HepG2 (cell line): ENCODE data around the gene PRMT7. TPM values are rescaled to one million over a fixed set of nuclear protein-coding genes. Genes with fewer than 3 reads are reported as not detected.

Experiments used
- MTA1 ChIP-seq: sonication (generic); formaldehyde crosslinking; IDR thresholded peaks from 2 replicates; pipeline ENCODE4 v1.4.0; 2020; ENCODE audit warnings: missing genetic modification reagents, mild to moderate bottlenecking, borderline replicate concordance
- STAG1 ChIP-seq: sonication (generic); formaldehyde crosslinking; IDR thresholded peaks from 2 replicates; pipeline ENCODE4 v1.4.0; 2020; ENCODE audit warnings: missing genetic modification reagents
- ZBTB7B ChIP-seq: sonication (generic); formaldehyde crosslinking; IDR thresholded peaks from 2 replicates; pipeline ENCODE4 v1.4.0; 2020; ENCODE audit warnings: missing genetic modification reagents
- ZKSCAN8 ChIP-seq: IDR thresholded peaks from 2 replicates; pipeline ENCODE4 v1.6.1; 2016; ENCODE audit warnings: borderline replicate concordance, missing genetic modification reagents, missing compliant biosample characterization
- ZNF432 ChIP-seq: sonication (generic); formaldehyde crosslinking; IDR thresholded peaks from 2 replicates; pipeline ENCODE4 v1.5.0; 2020; ENCODE audit warnings: missing genetic modification reagents, mild to moderate bottlenecking, borderline replicate concordance
- ZNF737 ChIP-seq: sonication (generic); formaldehyde crosslinking; IDR thresholded peaks from 2 replicates; pipeline ENCODE4 v1.5.0; 2020; ENCODE audit warnings: missing genetic modification reagents, mild to moderate bottlenecking, borderline replicate concordance
- polyA plus RNA-seq, 8 experiments: library from polyadenylated mRNA; depleted of rRNA in 3 of 8; stranded (reverse) in 7 of 8; unstranded in 1 of 8; fragments of >200 nt; fragmentation: Illumina TruSeq in 4 of 8; extraction: Trizol in 4 of 8; gene quantifications; 2 replicates each; pipeline versions ENCODE4 v1.2.1 to v1.2.3, GENCODE V29; 2011 to 2016; ENCODE audit warnings: low read depth in 4 of 8, missing spikeins in 1 of 8, mixed read lengths in 1 of 8; ENCODE audit not compliant: insufficient read depth in 1 of 8
- total RNA-seq, 5 experiments: library from RNA; depleted of rRNA; stranded (reverse); fragments of >200 nt; fragmentation: Illumina TruSeq; extraction: Trizol; gene quantifications; 2 replicates each; pipeline ENCODE4 v1.2.3, GENCODE V29; 2016; ENCODE audit warnings: low read depth in 1 of 5
- TF ChIP-seq, protein P1 (sequence below): sonication (generic); formaldehyde crosslinking; IDR thresholded peaks from 2 replicates; pipeline ENCODE4 v1.5.1; 2020; ENCODE audit warnings: mild to moderate bottlenecking, missing genetic modification reagents, borderline replicate concordance
- TF ChIP-seq, protein P2 (sequence below): sonication (generic); formaldehyde crosslinking; IDR thresholded peaks from 2 replicates; pipeline ENCODE4 v1.4.0; 2020; ENCODE audit warnings: missing genetic modification reagents, borderline replicate concordance
- TF ChIP-seq, protein P3 (sequence below): sonication (generic); formaldehyde crosslinking; IDR thresholded peaks from 2 replicates; pipeline ENCODE4 v1.8.0; 2022; ENCODE audit warnings: mild to moderate bottlenecking, missing genetic modification reagents
- TF ChIP-seq, protein P4 (sequence below): sonication (generic); formaldehyde crosslinking; IDR thresholded peaks from 2 replicates; pipeline ENCODE4 v1.8.0; 2022; ENCODE audit warnings: missing genetic modification reagents, low read depth, mild to moderate bottlenecking, borderline replicate concordance
- TF ChIP-seq, protein P5 (sequence below): sonication (generic); formaldehyde crosslinking; IDR thresholded peaks from 2 replicates; pipeline ENCODE4 v1.4.0; 2020; ENCODE audit warnings: missing genetic modification reagents

The PRMT7 gene
- total and polyA plus RNA-seq, 2 of the 13 experiments (the other 11 are each of a cell fraction or from before 2014, with no cell fraction given) = 47.5 to 55.0 TPM

DNA sequence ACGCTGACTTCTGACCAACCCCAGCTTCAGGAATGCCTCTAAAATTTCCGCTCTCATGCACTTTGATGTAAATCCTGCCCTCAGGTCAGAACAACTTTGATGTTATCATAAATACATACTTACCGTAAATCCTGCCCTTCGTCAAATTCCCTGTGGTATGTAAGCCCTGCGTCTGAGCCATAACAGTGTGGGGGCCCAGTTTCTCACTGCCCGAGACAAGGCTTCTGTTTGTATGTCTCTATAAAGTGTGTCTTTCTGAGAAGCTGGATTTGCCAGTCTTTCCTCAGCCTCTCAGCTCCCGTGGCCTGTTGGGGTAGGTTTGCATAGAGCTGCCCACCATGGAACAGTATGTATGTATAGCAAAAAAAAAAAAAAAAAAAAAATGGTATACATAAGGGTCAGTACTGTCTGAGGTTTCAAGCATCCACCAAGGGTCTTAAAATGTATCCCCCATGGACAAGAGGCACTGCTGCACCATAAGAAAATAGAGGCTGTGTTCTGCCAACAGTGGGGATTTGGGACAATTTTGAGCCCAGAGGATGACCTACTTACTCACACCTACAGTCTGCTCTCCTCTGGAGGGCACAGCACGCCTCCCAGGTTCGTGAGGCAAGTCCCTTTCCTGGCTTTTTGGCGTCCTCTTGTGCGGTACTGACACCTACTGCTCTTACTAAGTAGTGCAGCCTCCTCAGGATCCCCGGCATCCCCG is 17.5 kb downstream of the PRMT7 start (continued):
- TF ChIP-seq, protein P1, sequence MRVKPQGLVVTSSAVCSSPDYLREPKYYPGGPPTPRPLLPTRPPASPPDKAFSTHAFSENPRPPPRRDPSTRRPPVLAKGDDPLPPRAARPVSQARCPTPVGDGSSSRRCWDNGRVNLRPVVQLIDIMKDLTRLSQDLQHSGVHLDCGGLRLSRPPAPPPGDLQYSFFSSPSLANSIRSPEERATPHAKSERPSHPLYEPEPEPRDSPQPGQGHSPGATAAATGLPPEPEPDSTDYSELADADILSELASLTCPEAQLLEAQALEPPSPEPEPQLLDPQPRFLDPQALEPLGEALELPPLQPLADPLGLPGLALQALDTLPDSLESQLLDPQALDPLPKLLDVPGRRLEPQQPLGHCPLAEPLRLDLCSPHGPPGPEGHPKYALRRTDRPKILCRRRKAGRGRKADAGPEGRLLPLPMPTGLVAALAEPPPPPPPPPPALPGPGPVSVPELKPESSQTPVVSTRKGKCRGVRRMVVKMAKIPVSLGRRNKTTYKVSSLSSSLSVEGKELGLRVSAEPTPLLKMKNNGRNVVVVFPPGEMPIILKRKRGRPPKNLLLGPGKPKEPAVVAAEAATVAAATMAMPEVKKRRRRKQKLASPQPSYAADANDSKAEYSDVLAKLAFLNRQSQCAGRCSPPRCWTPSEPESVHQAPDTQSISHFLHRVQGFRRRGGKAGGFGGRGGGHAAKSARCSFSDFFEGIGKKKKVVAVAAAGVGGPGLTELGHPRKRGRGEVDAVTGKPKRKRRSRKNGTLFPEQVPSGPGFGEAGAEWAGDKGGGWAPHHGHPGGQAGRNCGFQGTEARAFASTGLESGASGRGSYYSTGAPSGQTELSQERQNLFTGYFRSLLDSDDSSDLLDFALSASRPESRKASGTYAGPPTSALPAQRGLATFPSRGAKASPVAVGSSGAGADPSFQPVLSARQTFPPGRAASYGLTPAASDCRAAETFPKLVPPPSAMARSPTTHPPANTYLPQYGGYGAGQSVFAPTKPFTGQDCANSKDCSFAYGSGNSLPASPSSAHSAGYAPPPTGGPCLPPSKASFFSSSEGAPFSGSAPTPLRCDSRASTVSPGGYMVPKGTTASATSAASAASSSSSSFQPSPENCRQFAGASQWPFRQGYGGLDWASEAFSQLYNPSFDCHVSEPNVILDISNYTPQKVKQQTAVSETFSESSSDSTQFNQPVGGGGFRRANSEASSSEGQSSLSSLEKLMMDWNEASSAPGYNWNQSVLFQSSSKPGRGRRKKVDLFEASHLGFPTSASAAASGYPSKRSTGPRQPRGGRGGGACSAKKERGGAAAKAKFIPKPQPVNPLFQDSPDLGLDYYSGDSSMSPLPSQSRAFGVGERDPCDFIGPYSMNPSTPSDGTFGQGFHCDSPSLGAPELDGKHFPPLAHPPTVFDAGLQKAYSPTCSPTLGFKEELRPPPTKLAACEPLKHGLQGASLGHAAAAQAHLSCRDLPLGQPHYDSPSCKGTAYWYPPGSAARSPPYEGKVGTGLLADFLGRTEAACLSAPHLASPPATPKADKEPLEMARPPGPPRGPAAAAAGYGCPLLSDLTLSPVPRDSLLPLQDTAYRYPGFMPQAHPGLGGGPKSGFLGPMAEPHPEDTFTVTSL (CRISPR knock-in tag) = no peak
- TF ChIP-seq STAG1 (CRISPR knock-in tag) = peak; percentile 98
- TF ChIP-seq, protein P2, sequence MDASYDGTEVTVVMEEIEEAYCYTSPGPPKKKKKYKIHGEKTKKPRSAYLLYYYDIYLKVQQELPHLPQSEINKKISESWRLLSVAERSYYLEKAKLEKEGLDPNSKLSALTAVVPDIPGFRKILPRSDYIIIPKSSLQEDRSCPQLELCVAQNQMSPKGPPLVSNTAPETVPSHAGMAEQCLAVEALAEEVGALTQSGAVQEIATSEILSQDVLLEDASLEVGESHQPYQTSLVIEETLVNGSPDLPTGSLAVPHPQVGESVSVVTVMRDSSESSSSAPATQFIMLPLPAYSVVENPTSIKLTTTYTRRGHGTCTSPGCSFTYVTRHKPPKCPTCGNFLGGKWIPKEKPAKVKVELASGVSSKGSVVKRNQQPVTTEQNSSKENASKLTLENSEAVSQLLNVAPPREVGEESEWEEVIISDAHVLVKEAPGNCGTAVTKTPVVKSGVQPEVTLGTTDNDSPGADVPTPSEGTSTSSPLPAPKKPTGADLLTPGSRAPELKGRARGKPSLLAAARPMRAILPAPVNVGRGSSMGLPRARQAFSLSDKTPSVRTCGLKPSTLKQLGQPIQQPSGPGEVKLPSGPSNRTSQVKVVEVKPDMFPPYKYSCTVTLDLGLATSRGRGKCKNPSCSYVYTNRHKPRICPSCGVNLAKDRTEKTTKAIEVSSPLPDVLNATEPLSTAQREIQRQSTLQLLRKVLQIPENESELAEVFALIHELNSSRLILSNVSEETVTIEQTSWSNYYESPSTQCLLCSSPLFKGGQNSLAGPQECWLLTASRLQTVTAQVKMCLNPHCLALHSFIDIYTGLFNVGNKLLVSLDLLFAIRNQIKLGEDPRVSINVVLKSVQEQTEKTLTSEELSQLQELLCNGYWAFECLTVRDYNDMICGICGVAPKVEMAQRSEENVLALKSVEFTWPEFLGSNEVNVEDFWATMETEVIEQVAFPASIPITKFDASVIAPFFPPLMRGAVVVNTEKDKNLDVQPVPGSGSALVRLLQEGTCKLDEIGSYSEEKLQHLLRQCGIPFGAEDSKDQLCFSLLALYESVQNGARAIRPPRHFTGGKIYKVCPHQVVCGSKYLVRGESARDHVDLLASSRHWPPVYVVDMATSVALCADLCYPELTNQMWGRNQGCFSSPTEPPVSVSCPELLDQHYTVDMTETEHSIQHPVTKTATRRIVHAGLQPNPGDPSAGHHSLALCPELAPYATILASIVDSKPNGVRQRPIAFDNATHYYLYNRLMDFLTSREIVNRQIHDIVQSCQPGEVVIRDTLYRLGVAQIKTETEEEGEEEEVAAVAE (CRISPR knock-in tag) = no peak; the same call in 1 of the 2 replicates
- TF ChIP-seq, protein P3, sequence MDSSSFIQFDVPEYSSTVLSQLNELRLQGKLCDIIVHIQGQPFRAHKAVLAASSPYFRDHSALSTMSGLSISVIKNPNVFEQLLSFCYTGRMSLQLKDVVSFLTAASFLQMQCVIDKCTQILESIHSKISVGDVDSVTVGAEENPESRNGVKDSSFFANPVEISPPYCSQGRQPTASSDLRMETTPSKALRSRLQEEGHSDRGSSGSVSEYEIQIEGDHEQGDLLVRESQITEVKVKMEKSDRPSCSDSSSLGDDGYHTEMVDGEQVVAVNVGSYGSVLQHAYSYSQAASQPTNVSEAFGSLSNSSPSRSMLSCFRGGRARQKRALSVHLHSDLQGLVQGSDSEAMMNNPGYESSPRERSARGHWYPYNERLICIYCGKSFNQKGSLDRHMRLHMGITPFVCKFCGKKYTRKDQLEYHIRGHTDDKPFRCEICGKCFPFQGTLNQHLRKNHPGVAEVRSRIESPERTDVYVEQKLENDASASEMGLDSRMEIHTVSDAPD (CRISPR knock-in tag) = no peak
- no peak for TF ChIP-seq MTA1 (CRISPR knock-in tag)
- no peak for TF ChIP-seq ZBTB7B (CRISPR knock-in tag)
- TF ChIP-seq ZNF432 (CRISPR knock-in tag) = no peak
- TF ChIP-seq ZNF737 (CRISPR knock-in tag) = no peak
- TF ChIP-seq, protein P4, sequence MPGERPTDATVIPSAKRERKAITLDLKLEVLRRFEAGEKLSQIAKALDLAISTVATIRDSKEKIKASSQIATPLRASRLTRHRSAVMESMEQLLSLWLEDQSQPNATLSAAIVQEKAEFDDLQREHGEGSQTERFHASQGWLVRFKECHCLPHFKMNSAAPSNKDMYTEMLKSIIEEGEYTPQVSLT = no peak
- TF ChIP-seq, protein P5, sequence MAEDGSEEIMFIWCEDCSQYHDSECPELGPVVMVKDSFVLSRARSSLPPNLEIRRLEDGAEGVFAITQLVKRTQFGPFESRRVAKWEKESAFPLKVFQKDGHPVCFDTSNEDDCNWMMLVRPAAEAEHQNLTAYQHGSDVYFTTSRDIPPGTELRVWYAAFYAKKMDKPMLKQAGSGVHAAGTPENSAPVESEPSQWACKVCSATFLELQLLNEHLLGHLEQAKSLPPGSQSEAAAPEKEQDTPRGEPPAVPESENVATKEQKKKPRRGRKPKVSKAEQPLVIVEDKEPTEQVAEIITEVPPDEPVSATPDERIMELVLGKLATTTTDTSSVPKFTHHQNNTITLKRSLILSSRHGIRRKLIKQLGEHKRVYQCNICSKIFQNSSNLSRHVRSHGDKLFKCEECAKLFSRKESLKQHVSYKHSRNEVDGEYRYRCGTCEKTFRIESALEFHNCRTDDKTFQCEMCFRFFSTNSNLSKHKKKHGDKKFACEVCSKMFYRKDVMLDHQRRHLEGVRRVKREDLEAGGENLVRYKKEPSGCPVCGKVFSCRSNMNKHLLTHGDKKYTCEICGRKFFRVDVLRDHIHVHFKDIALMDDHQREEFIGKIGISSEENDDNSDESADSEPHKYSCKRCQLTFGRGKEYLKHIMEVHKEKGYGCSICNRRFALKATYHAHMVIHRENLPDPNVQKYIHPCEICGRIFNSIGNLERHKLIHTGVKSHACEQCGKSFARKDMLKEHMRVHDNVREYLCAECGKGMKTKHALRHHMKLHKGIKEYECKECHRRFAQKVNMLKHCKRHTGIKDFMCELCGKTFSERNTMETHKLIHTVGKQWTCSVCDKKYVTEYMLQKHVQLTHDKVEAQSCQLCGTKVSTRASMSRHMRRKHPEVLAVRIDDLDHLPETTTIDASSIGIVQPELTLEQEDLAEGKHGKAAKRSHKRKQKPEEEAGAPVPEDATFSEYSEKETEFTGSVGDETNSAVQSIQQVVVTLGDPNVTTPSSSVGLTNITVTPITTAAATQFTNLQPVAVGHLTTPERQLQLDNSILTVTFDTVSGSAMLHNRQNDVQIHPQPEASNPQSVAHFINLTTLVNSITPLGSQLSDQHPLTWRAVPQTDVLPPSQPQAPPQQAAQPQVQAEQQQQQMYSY (CRISPR knock-in tag) = no peak
- no peak for TF ChIP-seq ZKSCAN8 (CRISPR knock-in tag)
